H1 (cell line): ENCODE results near the gene IL6ST. TPM values are rescaled to one million over a fixed set of nuclear protein-coding genes. Genes with fewer than 3 reads are reported as not detected.

ENCODE experiments used
- CTCF ChIA-PET: fragments of 300-600 bp; sonication (Branson Sonifier 250); formaldehyde crosslinking; loops from one replicate; lab custom pipeline; 2021; ENCODE audit not compliant: partially characterized antibody; lab: Charles Lee
- POLR2A ChIA-PET: fragments of 300-600 bp; sonication (Branson Sonifier 250); formaldehyde crosslinking; loops from one replicate; lab custom pipeline; 2021; ENCODE audit warnings: inconsistent platforms; ENCODE audit not compliant: partially characterized antibody; lab: Charles Lee
- DNase-seq, 2 experiments: peaks; one replicate each; pipeline versions ENCODE4 v3.0.0 to v3.0.0-alpha.2; 2010 to 2022; ENCODE audit warnings: low spot score in 2 of 2, low read depth in 1 of 2, mixed read lengths in 1 of 2
- FAIRE-seq: peaks from 2 replicates; lab custom pipeline; 2011; peaks lifted over from hg19 to GRCh38; lab: Jason Lieb, UNC
- H2AFZ ChIP-seq: 2 replicates; pipeline ENCODE4 v1.8.1; 2012; ENCODE audit warnings: low read length, inconsistent platforms
- H2AK5ac ChIP-seq: 2 replicates; pipeline ENCODE4 v1.6.1; 2013; ENCODE audit warnings: low read depth, low read length
- H2BK120ac ChIP-seq: replicated peaks from 2 replicates; pipeline ENCODE3; 2013; ENCODE audit warnings: low read depth, low read length, inconsistent platforms
- H2BK12ac ChIP-seq: 2 replicates; pipeline ENCODE4 v1.6.1; 2013; ENCODE audit warnings: low read depth, low read length
- H2BK15ac ChIP-seq: 2 replicates; pipeline ENCODE4 v1.6.1; 2013; ENCODE audit warnings: low read length
- H2BK20ac ChIP-seq: 2 replicates; pipeline ENCODE4 v1.6.1; 2013; ENCODE audit warnings: low read length
- H2BK5ac ChIP-seq: 2 replicates; pipeline ENCODE4 v1.6.1; 2013; ENCODE audit warnings: low read depth, low read length
- H3K14ac ChIP-seq: 2 replicates; pipeline ENCODE4 v1.6.1; 2013; ENCODE audit warnings: inconsistent platforms; ENCODE audit not compliant: insufficient read length
- H3K18ac ChIP-seq: 2 replicates; pipeline ENCODE4 v1.6.1; 2013; ENCODE audit warnings: low read length; ENCODE audit errors: extremely low read depth
- H3K23ac ChIP-seq: 2 replicates; pipeline ENCODE4 v1.6.1; 2013; ENCODE audit warnings: inconsistent platforms; ENCODE audit not compliant: insufficient read length
- H3K23me2 ChIP-seq: 2 replicates; pipeline ENCODE4 v1.6.1; 2013; ENCODE audit warnings: low read depth, low read length
- H3K27ac ChIP-seq: 2 replicates; pipeline ENCODE4 v1.6.1; 2011; ENCODE audit warnings: low read depth, low read length, inconsistent platforms
- H3K27me3 ChIP-seq, 4 experiments: replicated peaks in 1 of 4; 1 replicate in 1 of 4; 2 replicates in 3 of 4; pipeline versions ENCODE4 v1.6.1 to v1.8.1; 2011 to 2013; ENCODE audit warnings: low read length in 3 of 4, mild to moderate bottlenecking in 3 of 4, inconsistent platforms in 2 of 4, mixed read lengths in 2 of 4, moderate library complexity in 1 of 4; ENCODE audit not compliant: control insufficient read depth in 3 of 4, insufficient read depth in 3 of 4; ENCODE audit errors: extremely low read depth in 1 of 4
- H3K36me3 ChIP-seq, 4 experiments: 2 replicates each; pipeline versions ENCODE4 v1.6.1 to v1.8.1; 2011 to 2013; ENCODE audit warnings: mild to moderate bottlenecking in 4 of 4, low read length in 3 of 4, moderate library complexity in 2 of 4, control low read depth in 1 of 4, inconsistent platforms in 1 of 4; ENCODE audit not compliant: insufficient read depth in 4 of 4, control insufficient read depth in 2 of 4
- H3K4ac ChIP-seq: replicated peaks from 2 replicates; pipeline ENCODE3; 2013; ENCODE audit warnings: low read length, low read depth, mixed read lengths, inconsistent platforms; ENCODE audit not compliant: insufficient read length
- H3K4me1 ChIP-seq, 4 experiments: replicated peaks in 1 of 4; 1 replicate in 1 of 4; 2 replicates in 3 of 4; pipeline versions ENCODE4 v1.6.1 to v1.8.1; 2011 to 2013; ENCODE audit warnings: low read length in 3 of 4, inconsistent platforms in 2 of 4, mixed read lengths in 1 of 4; ENCODE audit not compliant: insufficient read depth in 4 of 4, control insufficient read depth in 3 of 4
- H3K4me2 ChIP-seq, 2 experiments: 2 replicates each; pipeline versions ENCODE4 v1.6.1 to v1.8.1; 2011 to 2013; ENCODE audit warnings: low read depth in 2 of 2, low read length in 2 of 2, control low read depth in 1 of 2, inconsistent platforms in 1 of 2, mild to moderate bottlenecking in 1 of 2; ENCODE audit not compliant: insufficient read depth in 1 of 2
- H3K4me3 ChIP-seq, 4 experiments: fragments of 200-600, 300-600 bp in 1 of 4; sonication (generic), shearing (Covaris generic), sonication (Bioruptor Twin) in 1 of 4; 2 replicates each; pipeline versions ENCODE4 v1.5.1 to v1.8.1; 2011 to 2016; ENCODE audit warnings: low read length in 4 of 4, low read depth in 3 of 4, control low read depth in 2 of 4, inconsistent platforms in 2 of 4, mild to moderate bottlenecking in 2 of 4, mixed read lengths in 1 of 4, moderate library complexity in 1 of 4; ENCODE audit not compliant: insufficient read depth in 2 of 4; ENCODE audit errors: extremely low read depth in 1 of 4
- H3K56ac ChIP-seq: replicated peaks from 2 replicates; pipeline ENCODE3; 2013; ENCODE audit warnings: low read depth, mild to moderate bottlenecking, mixed read lengths, low read length, inconsistent platforms; ENCODE audit not compliant: insufficient read length
- H3K79me1 ChIP-seq: 2 replicates; pipeline ENCODE4 v1.6.1; 2013; ENCODE audit warnings: low read depth, low read length, control low read depth
- H3K79me2 ChIP-seq, 2 experiments: 2 replicates each; pipeline versions ENCODE4 v1.6.1 to v1.8.1; 2012 to 2013; ENCODE audit warnings: low read length in 2 of 2, mild to moderate bottlenecking in 2 of 2, inconsistent platforms in 1 of 2; ENCODE audit not compliant: insufficient read depth in 2 of 2, control insufficient read depth in 1 of 2
- H3K9ac ChIP-seq, 4 experiments: replicated peaks in 1 of 4; 1 replicate in 1 of 4; 2 replicates in 3 of 4; pipeline versions ENCODE4 v1.6.1 to v1.8.1; 2011 to 2013; ENCODE audit warnings: low read depth in 3 of 4, low read length in 3 of 4, control low read depth in 2 of 4, mild to moderate bottlenecking in 2 of 4, moderate library complexity in 2 of 4, inconsistent platforms in 1 of 4; ENCODE audit errors: extremely low read depth in 1 of 4
- H3K9me3 ChIP-seq, 2 experiments: 2 replicates each; pipeline versions ENCODE4 v1.6.1 to v1.8.1; 2012 to 2013; ENCODE audit warnings: mild to moderate bottlenecking in 2 of 2, moderate library complexity in 2 of 2, control low read depth in 1 of 2, inconsistent platforms in 1 of 2, low read depth in 1 of 2, low read length in 1 of 2, mixed read lengths in 1 of 2; ENCODE audit not compliant: insufficient read depth in 2 of 2
- H4K20me1 ChIP-seq, 2 experiments: replicated peaks in 1 of 2; 2 replicates each; pipeline versions ENCODE3 to v1.8.1; 2011 to 2013; ENCODE audit warnings: inconsistent platforms in 2 of 2, low read length in 2 of 2, mild to moderate bottlenecking in 1 of 2; ENCODE audit not compliant: insufficient read depth in 2 of 2, control insufficient read depth in 1 of 2
- H4K5ac ChIP-seq: 2 replicates; pipeline ENCODE4 v1.6.1; 2013; ENCODE audit warnings: low read length, low read depth, mixed read lengths, inconsistent platforms; ENCODE audit not compliant: insufficient read length
- H4K8ac ChIP-seq: 2 replicates; pipeline ENCODE4 v1.8.0; 2013; ENCODE audit warnings: mild to moderate bottlenecking, moderate library complexity, low read length, inconsistent platforms; ENCODE audit not compliant: insufficient read depth; ENCODE audit errors: extremely low read depth
- H4K91ac ChIP-seq: replicated peaks from 2 replicates; pipeline ENCODE3; 2013; ENCODE audit warnings: low read length, mixed read lengths, inconsistent platforms; ENCODE audit not compliant: insufficient read length
- CBX5 ChIP-seq: fragments of 300-800, 300-1000 bp; sonication (generic); IDR thresholded peaks from 2 replicates; pipeline ENCODE4 v1.7.1; 2016; ENCODE audit warnings: antibody characterized with exemption, low read length, low read depth
- CHD2 ChIP-seq: IDR thresholded peaks from 2 replicates; pipeline ENCODE4 v1.6.1; 2012; ENCODE audit warnings: low read length, improper control_type of control experiment
- MAFK ChIP-seq: IDR thresholded peaks from 2 replicates; pipeline ENCODE4 v1.6.1; 2012; ENCODE audit warnings: low read depth, mild to moderate bottlenecking, improper control_type of control experiment, low read length
- POLR2AphosphoS5 ChIP-seq: IDR thresholded peaks from 2 replicates; pipeline ENCODE4 v1.6.1; 2011; ENCODE audit warnings: low read depth, low read length
- WGBS, 2 experiments: shearing (Covaris generic) in 1 of 2; methylation state at CpG; one replicate each; pipeline versions ENCODE4 v1.1.6 to v1.1.7; 2013 to 2015; ENCODE audit warnings: low lambda C conversion rate in 2 of 2, mixed read lengths in 2 of 2, inconsistent platforms in 1 of 2, low coverage in 1 of 2, missing lambda C conversion rate in 1 of 2; ENCODE audit not compliant: insufficient replicate concordance in 2 of 2, insufficient coverage in 1 of 2, insufficient read length in 1 of 2; ENCODE audit errors: extremely low coverage in 1 of 2, missing lambda C conversion rate in 1 of 2; 5-methylcytosine and 5-hydroxymethylcytosine counted together
- polyA plus RNA-seq, 7 experiments: library from polyadenylated mRNA; depleted of rRNA in 3 of 7; stranded (reverse) in 5 of 7; unstranded in 2 of 7; fragments of >200 nt in 5 of 7; fragments of 200-250 nt in 2 of 7; gene quantifications; 1 replicate in 5 of 7; 2 replicates in 1 of 7; 4 replicates in 1 of 7; pipeline versions ENCODE4 v1.2.1 to v1.2.3, GENCODE V29; 2011 to 2013; ENCODE audit warnings: missing spikeins in 2 of 7, mixed read lengths in 2 of 7
- total RNA-seq: library from RNA; stranded (reverse); fragmentation: NEBNext Ultra II Directional; extraction: Animal tissue kit (Norgen Biotek cat#: 25700); gene quantifications from 2 replicates; pipeline ENCODE4 v1.2.1, GENCODE V29; 2021

IL6ST gene
- total and polyA plus RNA-seq, 2 of the 8 experiments (the other 6 are each of a cell fraction or from before 2014, with no cell fraction given): 1.4 to 11.1 TPM

DNA sequence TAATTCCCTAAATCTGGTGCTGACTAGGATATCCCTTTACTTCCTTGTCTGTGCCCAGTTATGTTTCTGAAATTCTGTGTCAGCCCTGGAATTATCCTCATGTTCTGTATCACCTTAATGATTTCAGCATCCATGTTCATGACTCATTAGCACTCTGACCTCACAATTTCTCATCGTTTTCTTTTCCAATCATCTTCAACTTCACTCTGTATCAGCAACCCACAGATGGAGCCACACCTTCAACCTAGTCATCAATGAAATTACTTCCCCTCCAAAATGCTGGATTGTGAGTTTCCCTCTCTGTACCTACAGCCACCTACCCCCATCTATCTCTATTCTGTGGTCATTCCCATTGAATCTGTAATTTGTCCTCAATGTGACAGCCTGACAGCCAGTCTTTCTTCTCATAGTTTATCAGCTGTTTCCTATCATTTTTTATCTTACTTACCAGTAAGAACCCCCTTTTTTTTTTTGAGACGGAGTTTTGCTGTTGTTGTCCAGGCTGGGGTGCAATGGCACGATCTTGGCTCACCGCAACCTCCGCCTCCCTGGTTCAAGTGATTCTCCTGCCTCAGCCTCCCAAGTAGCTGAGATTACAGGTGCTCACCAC lies 3.1 kb upstream of the IL6ST start:
- no peaks in the 10 kb centered on the region for H3K9me3 ChIP-seq
- H4K8ac ChIP-seq: no peak overlapping the region
- H3K79me2 ChIP-seq: 0 out of 4 replicates have a peak, but pooled peaks cover 0 to 5% of the 10 kb centered on the region in 2 experiments
- H3K56ac ChIP-seq: no peak overlapping the region
- no peak overlapping the region for H3K9ac ChIP-seq
- no peak overlapping the region for H3K27ac ChIP-seq
- no peak overlapping the region for H3K23ac ChIP-seq
- no peaks in the 10 kb centered on the region for H3K27me3 ChIP-seq
- peaks cover 0 to 2% (median 0%) of the 10 kb centered on the region in 4 experiments; a peak in 2 of 7 replicates for H3K4me1 ChIP-seq
- no peak overlapping the region for H3K14ac ChIP-seq
- no peak overlapping the region for H2AK5ac ChIP-seq
- FAIRE-seq (no peak), DNase-seq (no peak)
- H2BK12ac ChIP-seq: no peak overlapping the region
- no peak overlapping the region for H2AFZ ChIP-seq
- H4K91ac ChIP-seq: no peak overlapping the region
- CTCF ChIA-PET: interaction anchor here (0.6 kb wide), 1 partner anchor 22 kb away, joined by 3 read pairs; no protein-coding TSS in a partner anchor
- H2BK5ac ChIP-seq: no peak overlapping the region
- H4K20me1 ChIP-seq: no peaks in the 10 kb centered on the region
- no peak overlapping the region for H2BK120ac ChIP-seq
- H3K23me2 ChIP-seq: no peaks in the 10 kb centered on the region
- no peak overlapping the region for H3K4me2 ChIP-seq
- H4K5ac ChIP-seq: no peak overlapping the region
- H2BK15ac ChIP-seq: no peak overlapping the region
- 87% methylated on average over 5 of the region's 5 CpGs; no CpG with 5 or more reads in 1 of the 2 experiments for WGBS, 2 experiments
- H2BK20ac ChIP-seq: no peak overlapping the region
- H3K4me3 ChIP-seq: no peak overlapping the region
- POLR2A ChIA-PET: no interaction called here
- TF ChIP-seq POLR2AphosphoS5 (no peak), MAFK (no peak), CHD2 (no peak), CBX5 (no peak)
- TF ChIP-seq, all 59 proteins: peak for 0
- Histone ChIP-seq H3K4ac (no peak overlapping the region), H3K79me1 (no peaks in the 10 kb centered on the region), H3K18ac (no peak overlapping the region), H3K36me3 (no peaks in the 10 kb centered on the region)
